Astrocyte (in vitro differentiated cells and primary cell): ENCODE measurements around the gene C1orf122. TPM values are rescaled to one million over a fixed set of nuclear protein-coding genes. Genes with fewer than 3 reads are reported as not detected.

ENCODE experiments used
- DNase-seq: peaks from one replicate; pipeline ENCODE4 v3.0.0-alpha.2; 2010; ENCODE audit warnings: low read depth
- FAIRE-seq: peaks from 2 replicates; lab custom pipeline; 2011; peaks lifted over from hg19 to GRCh38; lab: Jason Lieb, UNC
- H2AFZ ChIP-seq: 2 replicates; pipeline ENCODE4 v1.6.0; 2012; ENCODE audit warnings: low read depth, low read length, inconsistent platforms
- H3K27ac ChIP-seq: 2 replicates; pipeline ENCODE4 v1.5.1; 2011; ENCODE audit warnings: low read depth, low read length, inconsistent platforms
- H3K27me3 ChIP-seq: 2 replicates; pipeline ENCODE4 v1.6.0; 2011; ENCODE audit warnings: low read length, inconsistent platforms; ENCODE audit not compliant: insufficient read depth
- H3K36me3 ChIP-seq: 2 replicates; pipeline ENCODE4 v1.5.1; 2011; ENCODE audit warnings: low read length, inconsistent platforms; ENCODE audit not compliant: insufficient read depth
- H3K4me1 ChIP-seq: 2 replicates; pipeline ENCODE4 v1.5.1; 2011; ENCODE audit warnings: low read length, inconsistent platforms; ENCODE audit not compliant: insufficient read depth
- H3K4me2 ChIP-seq: 2 replicates; pipeline ENCODE4 v1.6.0; 2012; ENCODE audit warnings: low read length, inconsistent platforms
- H3K4me3 ChIP-seq: 2 replicates; pipeline ENCODE4 v1.5.1; 2011; ENCODE audit warnings: low read depth, mild to moderate bottlenecking, low read length, inconsistent platforms; ENCODE audit not compliant: insufficient read depth
- H3K79me2 ChIP-seq: 2 replicates; pipeline ENCODE4 v1.6.0; 2012; ENCODE audit warnings: mild to moderate bottlenecking, low read length, inconsistent platforms; ENCODE audit not compliant: insufficient read depth
- H3K9ac ChIP-seq: 2 replicates; pipeline ENCODE4 v1.6.0; 2012; ENCODE audit warnings: mild to moderate bottlenecking, low read length, inconsistent platforms
- H3K9me3 ChIP-seq: 2 replicates; pipeline ENCODE4 v1.5.1; 2012; ENCODE audit warnings: low read depth, mild to moderate bottlenecking, low read length, inconsistent platforms; ENCODE audit not compliant: insufficient read depth
- H4K20me1 ChIP-seq: 2 replicates; pipeline ENCODE4 v1.6.0; 2012; ENCODE audit warnings: low read length, inconsistent platforms; ENCODE audit not compliant: insufficient read depth
- H3K27ac Mint-ChIP-seq: one replicate; pipeline ENCODE4 v1.8.0; 2021; ENCODE audit warnings: mild to moderate bottlenecking, mixed read lengths; ENCODE audit not compliant: unreplicated experiment
- H3K27me3 Mint-ChIP-seq: one replicate; pipeline ENCODE4 v1.8.0; 2021; ENCODE audit warnings: low read depth, mixed read lengths; ENCODE audit not compliant: unreplicated experiment
- H3K36me3 Mint-ChIP-seq: one replicate; pipeline ENCODE4 v1.8.0; 2021; ENCODE audit warnings: low read depth, mixed read lengths; ENCODE audit not compliant: unreplicated experiment
- H3K4me1 Mint-ChIP-seq: one replicate; pipeline ENCODE4 v1.8.0; 2021; ENCODE audit warnings: low read depth, mixed read lengths; ENCODE audit not compliant: unreplicated experiment
- H3K4me3 Mint-ChIP-seq: one replicate; pipeline ENCODE4 v1.8.0; 2021; ENCODE audit warnings: mild to moderate bottlenecking, moderate library complexity, mixed read lengths; ENCODE audit not compliant: unreplicated experiment
- H3K9me3 Mint-ChIP-seq: one replicate; pipeline ENCODE4 v1.8.0; 2021; ENCODE audit warnings: mild to moderate bottlenecking, mixed read lengths; ENCODE audit not compliant: unreplicated experiment
- CTCF ChIP-seq: IDR thresholded peaks from 2 replicates; pipeline ENCODE4 v1.5.1; 2011; ENCODE audit warnings: low read depth, mild to moderate bottlenecking, inconsistent platforms, low read length, moderate library complexity; ENCODE audit not compliant: insufficient read depth
- EZH2 ChIP-seq: IDR thresholded peaks from 2 replicates; pipeline ENCODE4 v1.6.1; 2012; ENCODE audit warnings: mild to moderate bottlenecking, low read length, inconsistent platforms; ENCODE audit not compliant: insufficient read depth
- total RNA-seq: library from RNA; stranded (reverse); gene quantifications from 2 replicates; pipeline ENCODE4 v1.2.1, GENCODE V29; 2021

Gene C1orf122
- total RNA-seq, 1 donor from 2014 or later = 69.6 TPM

DNA sequence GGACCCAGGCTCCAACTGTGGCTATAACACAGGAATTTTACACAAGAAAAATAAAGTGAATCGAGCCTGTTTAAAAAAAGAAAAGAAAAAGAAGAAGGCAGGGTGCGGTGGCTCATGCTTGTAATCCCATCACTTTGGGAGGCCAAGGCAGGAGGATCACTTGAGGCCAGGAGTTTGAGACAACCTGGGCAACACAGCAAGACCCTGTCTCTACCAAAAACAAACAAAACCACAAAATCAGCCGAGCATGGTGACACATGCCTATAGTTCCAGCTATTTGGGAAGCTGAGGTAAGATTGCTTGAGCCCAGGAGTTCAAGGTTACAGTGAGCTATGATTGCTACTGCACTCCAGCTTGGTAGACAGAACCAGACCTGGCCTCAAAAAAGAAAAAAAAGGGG, 34.1 kb downstream of the C1orf122 start:
- no peaks in the 10 kb centered on the region for H3K4me1 ChIP-seq
- peaks cover 43% of the 10 kb centered on the region for H3K79me2 ChIP-seq
- no peak overlapping the region for H3K27ac ChIP-seq
- Mint-ChIP-seq H3K4me1 (peaks cover 3% of the 10 kb centered on the region), H3K4me3 (no peak overlapping the region), H3K9me3 (no peaks in the 10 kb centered on the region), H3K27me3 (no peaks in the 10 kb centered on the region), H3K27ac (no peak overlapping the region), H3K36me3 (peaks cover 4% of the 10 kb centered on the region)
- no peak overlapping the region for H3K4me3 ChIP-seq
- DNase-seq (no peak), FAIRE-seq (no peak)
- no peaks in the 10 kb centered on the region for H3K9me3 ChIP-seq
- no peak overlapping the region for H3K9ac ChIP-seq
- H2AFZ ChIP-seq = no peak overlapping the region
- TF ChIP-seq EZH2 (no peak), CTCF (no peak)
- no peak overlapping the region for H3K4me2 ChIP-seq
- H3K27me3 ChIP-seq = no peaks in the 10 kb centered on the region
- H3K36me3 ChIP-seq = peaks cover 16% of the 10 kb centered on the region
- peaks cover 58% of the 10 kb centered on the region for H4K20me1 ChIP-seq

DNA sequence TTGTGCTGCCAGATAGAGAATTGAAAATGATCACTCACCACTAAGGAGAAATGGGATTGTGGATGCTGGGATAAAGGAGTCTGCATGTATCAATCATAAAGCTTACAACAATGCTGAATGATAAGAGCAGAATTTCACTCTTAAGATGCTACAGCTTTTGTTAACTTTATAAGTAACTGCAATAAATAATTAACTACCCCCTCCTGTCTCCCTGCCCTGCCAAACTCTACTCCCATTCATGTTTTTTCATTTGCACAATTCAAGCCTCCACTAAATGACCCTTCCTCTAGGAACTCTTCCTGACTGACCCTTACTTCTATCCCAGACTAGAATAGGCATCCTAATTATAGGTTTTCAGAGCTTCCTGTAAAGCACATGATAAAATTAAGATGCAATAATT, 36.9 kb downstream of the C1orf122 start:
- Histone ChIP-seq H2AFZ (no peak overlapping the region), H3K4me3 (no peak overlapping the region), H3K9me3 (no peaks in the 10 kb centered on the region), H3K4me1 (no peaks in the 10 kb centered on the region), H3K27ac (no peak overlapping the region), H3K79me2 (peaks cover 71% of the 10 kb centered on the region), H3K36me3 (peaks cover 3% of the 10 kb centered on the region), H3K4me2 (no peak overlapping the region), H3K27me3 (no peaks in the 10 kb centered on the region), H3K9ac (no peak overlapping the region), H4K20me1 (peaks cover 75% of the 10 kb centered on the region)
- no peaks in the 10 kb centered on the region for H3K27me3 Mint-ChIP-seq
- H3K9me3 Mint-ChIP-seq = no peaks in the 10 kb centered on the region
- DNase-seq = no peak
- peaks cover 5% of the 10 kb centered on the region for H3K36me3 Mint-ChIP-seq
- H3K4me1 Mint-ChIP-seq = peaks cover 6% of the 10 kb centered on the region
- no peak overlapping the region for H3K4me3 Mint-ChIP-seq
- FAIRE-seq = no peak
- no peak overlapping the region for H3K27ac Mint-ChIP-seq
- TF ChIP-seq CTCF = no peak
- no peak for TF ChIP-seq EZH2

- H3K9ac ChIP-seq = no peak overlapping the region
- peaks cover 6% of the 10 kb centered on the region for H3K36me3 Mint-ChIP-seq
- FAIRE-seq = no peak
Measured at GRCh38 chr1:37845049-37845646, 37.6 kb downstream of the C1orf122 start.

More at GRCh38 chr1:37845049-37845646, 37.6 kb downstream of the C1orf122 start:
- Histone ChIP-seq H3K4me3 (no peak overlapping the region), H2AFZ (no peak overlapping the region), H3K4me1 (no peaks in the 10 kb centered on the region), H3K36me3 (peaks cover 5% of the 10 kb centered on the region), H3K9me3 (no peaks in the 10 kb centered on the region), H3K27ac (no peak overlapping the region), H3K79me2 (peaks cover 77% of the 10 kb centered on the region), H4K20me1 (peaks cover 77% of the 10 kb centered on the region), H3K27me3 (no peaks in the 10 kb centered on the region), H3K4me2 (no peak overlapping the region)
- no peaks in the 10 kb centered on the region for H3K9me3 Mint-ChIP-seq
- H3K27me3 Mint-ChIP-seq = no peaks in the 10 kb centered on the region
- H3K4me1 Mint-ChIP-seq = peaks cover 6% of the 10 kb centered on the region
- no peak overlapping the region for H3K4me3 Mint-ChIP-seq
- no peak for DNase-seq
- TF ChIP-seq EZH2 = no peak
- no peak for TF ChIP-seq CTCF
- no peak overlapping the region for H3K27ac Mint-ChIP-seq
